Fibroblast of mammary gland (primary cell): ENCODE measurements around the gene LMTK2.

Experiments
- DNase-seq: peaks from one replicate; pipeline ENCODE4 v3.0.0-alpha.2; 2010; ENCODE audit warnings: low read depth
- H3K4me3 ChIP-seq: 2 replicates; pipeline ENCODE4 v1.5.1; 2011; ENCODE audit warnings: low read depth, mild to moderate bottlenecking, low read length, moderate library complexity; ENCODE audit not compliant: control insufficient read depth
- CTCF ChIP-seq: conservative IDR thresholded peaks from 2 replicates; pipeline ENCODE4 v1.5.1; 2011; ENCODE audit warnings: low read depth, low read length, inconsistent platforms; ENCODE audit not compliant: control insufficient read depth, insufficient read depth

Gene LMTK2

GRCh38 chr7:98254951-98255610 lies 148.4 kb downstream of the LMTK2 start:
- no peak overlapping the region for H3K4me3 ChIP-seq
- DNase-seq = no peak
- TF ChIP-seq CTCF = no peak

GRCh38 chr7:98256431-98256830 lies 149.8 kb downstream of the LMTK2 start:
- no peak for TF ChIP-seq CTCF
- DNase-seq = no peak
- no peak overlapping the region for H3K4me3 ChIP-seq

GRCh38 chr7:98257701-98258100 lies 151.0 kb downstream of the LMTK2 start:
- no peak for DNase-seq
- TF ChIP-seq CTCF = no peak

More at GRCh38 chr7:98257701-98258100, 151.0 kb downstream of the LMTK2 start:
- no peak overlapping the region for H3K4me3 ChIP-seq
